Endothelial cell of umbilical vein (primary cell): ENCODE data around the gene RAD51B. TPM values are rescaled to one million over a fixed set of nuclear protein-coding genes. Genes with fewer than 3 reads are reported as not detected.

Experiments
- BruUV-seq: library from RNA; stranded (reverse); fragments of 400-500 nt; replicated peaks from 2 replicates; lab custom pipeline; 2021; lab: Mats Ljungman, UMichigan
- CTCF ChIA-PET: fragments of 300-600, 350-600 bp; sonication (Branson Sonifier 250); formaldehyde crosslinking; loops from one replicate; lab custom pipeline; 2021; ENCODE audit warnings: antibody characterized with exemption, inconsistent platforms; lab: Charles Lee
- POLR2A ChIA-PET: fragments of 300-600, 350-600 bp; sonication (Branson Sonifier 250); formaldehyde crosslinking; loops from one replicate; lab custom pipeline; 2021; ENCODE audit warnings: antibody characterized with exemption, inconsistent platforms; lab: Charles Lee
- DNase-seq: peaks from one replicate; pipeline ENCODE4 v3.0.0-alpha.2; 2011; ENCODE audit warnings: low read depth, low spot score
- FAIRE-seq: peaks from 2 replicates; lab custom pipeline; 2011; peaks lifted over from hg19 to GRCh38; lab: Jason Lieb, UNC
- H2AFZ ChIP-seq: 2 replicates; pipeline ENCODE4 v1.6.0; 2012; ENCODE audit warnings: low read depth, low read length, control low read depth, inconsistent platforms
- H3K27ac ChIP-seq: 2 replicates; pipeline ENCODE4 v1.5.1; 2011; ENCODE audit warnings: low read depth, mild to moderate bottlenecking, control low read depth, low read length, moderate library complexity; ENCODE audit not compliant: insufficient read depth
- H3K27me3 ChIP-seq, 2 experiments: 2 replicates each; pipeline versions ENCODE4 v1.6.0 to v1.6.1; 2011; ENCODE audit warnings: low read length in 2 of 2, mixed read lengths in 1 of 2; ENCODE audit not compliant: control insufficient read depth in 2 of 2, insufficient read depth in 2 of 2
- H3K36me3 ChIP-seq, 2 experiments: 2 replicates in 1 of 2; 3 replicates in 1 of 2; pipeline ENCODE4 v1.5.1; 2011; ENCODE audit warnings: low read length in 2 of 2, mild to moderate bottlenecking in 1 of 2, moderate library complexity in 1 of 2; ENCODE audit not compliant: control insufficient read depth in 2 of 2, insufficient read depth in 2 of 2; ENCODE audit errors: extremely low read depth in 1 of 2
- H3K4me1 ChIP-seq: 3 replicates; pipeline ENCODE4 v1.5.1; 2011; ENCODE audit warnings: mild to moderate bottlenecking, low read length; ENCODE audit not compliant: control insufficient read depth, insufficient read depth; ENCODE audit errors: extremely low read depth
- H3K4me2 ChIP-seq: 2 replicates; pipeline ENCODE4 v1.6.1; 2011; ENCODE audit warnings: low read length, control low read depth, mixed read lengths; ENCODE audit not compliant: insufficient read depth
- H3K4me3 ChIP-seq, 3 experiments: fragments of 200-600 bp in 1 of 3; sonication (generic), shearing (Covaris generic) in 1 of 3; replicated peaks in 1 of 3; 2 replicates each; pipeline ENCODE4 v1.5.1; 2011 to 2016; ENCODE audit warnings: control low read depth in 3 of 3, low read length in 3 of 3, mild to moderate bottlenecking in 2 of 3, inconsistent platforms in 1 of 3, low read depth in 1 of 3, moderate library complexity in 1 of 3; ENCODE audit not compliant: insufficient read depth in 1 of 3
- H3K79me2 ChIP-seq: 2 replicates; pipeline ENCODE4 v1.6.0; 2012; ENCODE audit warnings: low read length, inconsistent platforms; ENCODE audit not compliant: control insufficient read depth, insufficient read depth
- H3K9ac ChIP-seq: replicated peaks from 2 replicates; pipeline ENCODE3; 2011; ENCODE audit warnings: low read length, control low read depth; ENCODE audit not compliant: insufficient read depth; ENCODE audit errors: extremely low read depth
- H3K9me1 ChIP-seq: replicated peaks from 3 replicates; pipeline ENCODE4 v1.6.0; 2011; ENCODE audit warnings: mild to moderate bottlenecking, low read length; ENCODE audit not compliant: control insufficient read depth, insufficient read depth; ENCODE audit errors: extremely low read depth
- H3K9me3 ChIP-seq: replicated peaks from 2 replicates; pipeline ENCODE4 v1.5.1; 2012; ENCODE audit warnings: low read length, inconsistent platforms; ENCODE audit not compliant: control insufficient read depth, insufficient read depth
- H4K20me1 ChIP-seq: replicated peaks from 2 replicates; pipeline ENCODE3; 2011; ENCODE audit warnings: mild to moderate bottlenecking, low read length; ENCODE audit not compliant: control insufficient read depth, insufficient read depth; ENCODE audit errors: extremely low read depth
- CTCF ChIP-seq, 2 donors: IDR thresholded peaks; 1 replicate in 1 of 2; 2 replicates in 1 of 2; pipeline ENCODE4 v1.5.1; 2011; ENCODE audit warnings: low read length in 2 of 2, mild to moderate bottlenecking in 2 of 2, moderate library complexity in 2 of 2, control low read depth in 1 of 2, inconsistent platforms in 1 of 2, low read depth in 1 of 2; ENCODE audit not compliant: insufficient read depth in 1 of 2; ENCODE audit errors: extremely low read depth in 1 of 2
- EZH2 ChIP-seq: IDR thresholded peaks from 2 replicates; pipeline ENCODE4 v1.6.1; 2012; ENCODE audit warnings: borderline replicate concordance, low read depth, mild to moderate bottlenecking, moderate library complexity, low read length, inconsistent platforms; ENCODE audit not compliant: severe bottlenecking
- FOS ChIP-seq: IDR thresholded peaks from 2 replicates; pipeline ENCODE4 v1.6.1; 2011; ENCODE audit warnings: mild to moderate bottlenecking, low read length, moderate library complexity, borderline replicate concordance; ENCODE audit not compliant: insufficient read depth
- GATA2 ChIP-seq: IDR thresholded peaks from 2 replicates; pipeline ENCODE4 v1.7.0; 2011; ENCODE audit warnings: low read depth, mild to moderate bottlenecking, moderate library complexity, mixed read lengths, low read length; ENCODE audit not compliant: insufficient read length, insufficient read depth
- JUN ChIP-seq: IDR thresholded peaks from 2 replicates; pipeline ENCODE4 v1.6.1; 2011; ENCODE audit warnings: borderline replicate concordance, low read depth; ENCODE audit not compliant: insufficient read length, insufficient read depth
- MAX ChIP-seq: IDR thresholded peaks from 2 replicates; pipeline ENCODE4 v1.6.1; 2011; ENCODE audit not compliant: insufficient read depth, insufficient read length
- MYC ChIP-seq: IDR thresholded peaks from one replicate; pipeline ENCODE4 v1.6.1; 2011; ENCODE audit warnings: mild to moderate bottlenecking, low read depth, low read length
- POLR2A ChIP-seq: IDR thresholded peaks from 2 replicates; pipeline ENCODE4 v1.6.1; 2012; ENCODE audit warnings: low read depth, mild to moderate bottlenecking, control low read depth, low read length
- POLR2AphosphoS5 ChIP-seq: IDR thresholded peaks from 2 replicates; pipeline ENCODE4 v1.6.1; 2012; ENCODE audit warnings: low read depth, mild to moderate bottlenecking, control low read depth, low read length, moderate library complexity; ENCODE audit not compliant: insufficient read depth
- dilution Hi-C: fragments of 300-500 bp; cut with MboI; formaldehyde crosslinking; loops from one replicate; pipeline ENCODE4 v1.15.0; 2019; ENCODE audit warnings: low sequenced_read_pairs; ENCODE audit not compliant: extremely low pct_ligation_motif_present
- intact Hi-C: fragments of 100-400 bp; cut with micrococcal nuclease; formaldehyde crosslinking; loops from one replicate; pipeline ENCODE4 v1.10.0; 2022
- polyA plus RNA-seq, 4 experiments: library from polyadenylated mRNA; depleted of rRNA in 3 of 4; stranded (reverse) in 3 of 4; unstranded in 1 of 4; fragments of >200 nt; gene quantifications; 2 replicates each; pipeline versions ENCODE4 v1.2.1 to v1.2.3, GENCODE V29; 2011 to 2012; ENCODE audit warnings: missing spikeins in 1 of 4
- total RNA-seq: library from RNA; stranded (reverse); gene quantifications from 2 replicates; pipeline ENCODE4 v1.2.3, GENCODE V29; 2021

Gene RAD51B
- total and polyA plus RNA-seq, 2 donors (not counting 3 experiments of a cell fraction or from before 2014, with no cell fraction given): 3.9 to 19.0 TPM

DNA sequence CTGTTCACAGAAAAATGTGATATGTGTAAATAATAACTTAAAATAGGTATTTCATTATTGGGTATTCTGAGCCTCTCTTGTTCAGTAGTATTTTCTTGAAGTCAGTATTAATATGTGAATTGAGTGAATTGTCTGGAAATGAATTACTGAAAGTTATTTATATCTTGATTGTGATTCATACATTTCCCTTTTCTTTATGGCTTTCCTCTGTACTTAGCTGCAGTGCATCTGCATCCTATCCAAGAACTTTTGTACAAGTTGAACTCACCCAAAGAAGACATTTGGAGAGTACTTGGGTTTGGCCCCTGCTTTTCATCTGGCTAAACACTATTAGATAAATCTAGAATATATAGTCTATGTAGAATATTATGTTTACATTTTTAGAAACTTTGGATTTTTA lies 326.0 kb downstream of the RAD51B start:
- Histone ChIP-seq H3K9me1 (no peaks in the 10 kb centered on the region), H3K36me3 (no peaks in the 10 kb centered on the region), H3K27me3 (no peaks in the 10 kb centered on the region), H3K4me2 (peak overlapping the region; percentile 72), H3K4me3 (no peak overlapping the region), H3K27ac (no peak overlapping the region), H2AFZ (no peak overlapping the region), H3K9ac (no peak overlapping the region), H3K79me2 (no peaks in the 10 kb centered on the region), H4K20me1 (no peaks in the 10 kb centered on the region), H3K4me1 (peaks cover 28% of the 10 kb centered on the region), H3K9me3 (no peaks in the 10 kb centered on the region)
- BruUV-seq: no TSS peak
- TF ChIP-seq FOS: peak; percentile 59
- TF ChIP-seq MAX: no peak
- no peak for TF ChIP-seq JUN
- no peak for TF ChIP-seq EZH2
- TF ChIP-seq MYC: no peak
- TF ChIP-seq POLR2A: no peak
- no peak for TF ChIP-seq GATA2
- ChIA-PET POLR2A (no interaction called here), CTCF (interaction anchor here (0.8 to 1.8 kb wide), 3 partner anchors 19 to 671 kb away, joined by 3 to 4 read pairs (median 4); no protein-coding TSS in a partner anchor)
- dilution Hi-C loops: no loop called here
- FAIRE-seq (no peak), DNase-seq (peak; percentile 70)
- intact Hi-C loops: loop anchor here (2.0 to 10.0 kb wide), 2 partner anchors 101 to 649 kb away; partner anchors contain the start of gene ZFP36L1

DNA sequence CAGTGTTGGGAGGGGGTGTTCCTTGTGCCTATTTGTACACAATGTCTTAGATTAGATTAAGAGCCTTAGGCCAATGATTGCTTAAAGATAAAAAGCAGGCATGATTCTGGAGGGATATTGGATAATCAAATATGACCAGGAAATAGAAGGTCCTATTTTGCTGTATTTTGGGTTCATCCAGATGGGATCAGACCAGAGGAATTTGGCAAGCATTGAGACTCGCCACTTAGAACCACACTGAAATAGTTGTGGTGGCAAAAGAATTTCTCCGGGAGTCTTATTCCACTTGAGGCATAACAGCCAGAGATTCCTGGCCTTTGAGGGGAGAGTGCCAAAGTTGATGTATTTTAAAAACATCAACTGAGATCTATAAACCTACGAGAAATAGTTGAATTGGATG lies 327.2 kb downstream of the RAD51B start:
- H3K79me2 ChIP-seq: no peaks in the 10 kb centered on the region
- no peaks in the 10 kb centered on the region for H4K20me1 ChIP-seq
- TF ChIP-seq EZH2 (no peak), FOS (no peak), CTCF (IDR thresholded peaks at IDR 0.05; ENCODE audit: extremely low read depth in 1 of 2, insufficient read depth in 1 of 2, low read depth in 1 of 2, low read length in 2 of 2) (no peak), POLR2A (no peak), GATA2 (no peak), MAX (no peak), JUN (no peak), POLR2AphosphoS5 (no peak), MYC (no peak)
- no peak overlapping the region for H3K4me3 ChIP-seq
- no peak overlapping the region for H3K27ac ChIP-seq
- no TSS peak for BruUV-seq
- intact Hi-C loops: loop anchor here (10.0 kb wide), 1 partner anchor 648 kb away; the partner anchor contains the start of gene ZFP36L1
- ChIA-PET POLR2A (no interaction called here), CTCF (interaction anchor here (1.4 kb wide), 1 partner anchor 9 kb away, joined by 3 read pairs; no protein-coding TSS in a partner anchor)
- dilution Hi-C loops: no loop called here
- no peak overlapping the region for H3K4me2 ChIP-seq
- peaks cover 26% of the 10 kb centered on the region for H3K4me1 ChIP-seq
- H3K9me1 ChIP-seq: no peaks in the 10 kb centered on the region
- no peak for FAIRE-seq
- H2AFZ ChIP-seq: no peak overlapping the region
- no peaks in the 10 kb centered on the region for H3K9me3 ChIP-seq
- no peak for DNase-seq
- H3K27me3 ChIP-seq: no peaks in the 10 kb centered on the region
- no peak overlapping the region for H3K9ac ChIP-seq
- no peaks in the 10 kb centered on the region for H3K36me3 ChIP-seq
